ENCODE results near the gene IPO4. TPM values are rescaled to one million over a fixed set of nuclear protein-coding genes. Genes with fewer than 3 reads are reported as not detected.

Gene IPO4
- total RNA-seq, 2 experiments from 2014 or later: 98.4 to 102 TPM

DNA sequence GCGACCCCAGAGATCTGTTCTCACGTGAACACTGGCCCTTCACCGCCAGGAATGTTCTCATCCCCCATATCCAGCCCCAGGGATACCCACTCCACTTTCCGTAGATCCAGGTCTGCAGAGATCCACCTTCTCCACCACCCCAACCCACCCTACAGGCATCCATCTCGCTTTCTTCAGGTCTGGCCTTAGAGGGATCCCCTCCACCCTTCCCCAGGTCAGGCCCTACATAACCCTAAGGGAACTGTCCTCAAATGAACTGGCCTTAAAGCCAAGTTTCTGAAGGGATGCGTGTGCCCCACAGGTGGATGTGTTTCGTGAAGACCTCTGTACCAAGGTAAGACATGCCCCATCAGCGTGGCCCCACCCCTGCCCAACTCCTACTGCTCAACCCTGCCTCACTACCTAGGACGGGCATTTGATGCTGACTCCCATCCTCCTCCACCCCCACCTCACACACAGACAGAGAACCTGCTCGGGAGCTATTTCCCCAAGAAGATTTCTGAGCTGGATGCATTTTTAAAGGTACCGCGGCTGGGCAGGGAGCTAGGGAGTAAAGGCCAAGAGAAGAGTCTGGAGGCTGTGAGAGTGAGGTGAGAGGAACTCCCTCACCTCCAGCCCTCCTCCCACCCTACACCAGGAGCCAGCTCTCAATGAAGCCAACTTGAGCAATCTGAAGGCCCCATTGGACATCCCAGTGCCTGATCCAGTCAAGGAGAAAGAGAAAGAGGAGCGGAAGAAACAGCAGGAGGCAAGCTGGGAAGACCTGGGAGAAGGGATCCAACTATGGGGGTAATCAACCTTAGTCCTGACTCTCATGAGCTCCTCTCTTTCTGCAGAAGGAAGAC, 51.7 kb downstream of the IPO4 start:
- intact Hi-C loops (cut with micrococcal nuclease): no loop called here
- TF ChIP-seq, protein P1, sequence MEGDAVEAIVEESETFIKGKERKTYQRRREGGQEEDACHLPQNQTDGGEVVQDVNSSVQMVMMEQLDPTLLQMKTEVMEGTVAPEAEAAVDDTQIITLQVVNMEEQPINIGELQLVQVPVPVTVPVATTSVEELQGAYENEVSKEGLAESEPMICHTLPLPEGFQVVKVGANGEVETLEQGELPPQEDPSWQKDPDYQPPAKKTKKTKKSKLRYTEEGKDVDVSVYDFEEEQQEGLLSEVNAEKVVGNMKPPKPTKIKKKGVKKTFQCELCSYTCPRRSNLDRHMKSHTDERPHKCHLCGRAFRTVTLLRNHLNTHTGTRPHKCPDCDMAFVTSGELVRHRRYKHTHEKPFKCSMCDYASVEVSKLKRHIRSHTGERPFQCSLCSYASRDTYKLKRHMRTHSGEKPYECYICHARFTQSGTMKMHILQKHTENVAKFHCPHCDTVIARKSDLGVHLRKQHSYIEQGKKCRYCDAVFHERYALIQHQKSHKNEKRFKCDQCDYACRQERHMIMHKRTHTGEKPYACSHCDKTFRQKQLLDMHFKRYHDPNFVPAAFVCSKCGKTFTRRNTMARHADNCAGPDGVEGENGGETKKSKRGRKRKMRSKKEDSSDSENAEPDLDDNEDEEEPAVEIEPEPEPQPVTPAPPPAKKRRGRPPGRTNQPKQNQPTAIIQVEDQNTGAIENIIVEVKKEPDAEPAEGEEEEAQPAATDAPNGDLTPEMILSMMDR (IDR thresholded peaks at IDR 0.05): no peak
- DNase-seq (peak; percentile 44), ATAC-seq (no peak)
- CTCF ChIA-PET: interaction anchor here (1.1 to 5.3 kb wide), 11 partner anchors 9 to 172 kb away, joined by 3 to 29 read pairs (median 9); partner anchors contain the start of genes DCAF11, IRF9, NRL and PSME2
- peaks cover 54% of the 10 kb centered on the region for H3K4me1 Mint-ChIP-seq (ENCODE audit: low read depth)
- peak overlapping the region; percentile 97 for H3K4me3 Mint-ChIP-seq
- no peaks in the 10 kb centered on the region for H3K27me3 Mint-ChIP-seq
- POLR2A ChIA-PET: interaction anchor here (0.6 to 5.8 kb wide), 16 partner anchors 10 to 77 kb away, joined by 3 to 53 read pairs (median 5); partner anchors contain the start of genes CHMP4A, DCAF11, IPO4 and IRF9
- peaks cover 48% of the 10 kb centered on the region for H3K36me3 Mint-ChIP-seq (ENCODE audit: low read depth)
- H3K27ac Mint-ChIP-seq: peak overlapping the region; percentile 92
- H3K9me3 Mint-ChIP-seq: no peaks in the 10 kb centered on the region

DNA sequence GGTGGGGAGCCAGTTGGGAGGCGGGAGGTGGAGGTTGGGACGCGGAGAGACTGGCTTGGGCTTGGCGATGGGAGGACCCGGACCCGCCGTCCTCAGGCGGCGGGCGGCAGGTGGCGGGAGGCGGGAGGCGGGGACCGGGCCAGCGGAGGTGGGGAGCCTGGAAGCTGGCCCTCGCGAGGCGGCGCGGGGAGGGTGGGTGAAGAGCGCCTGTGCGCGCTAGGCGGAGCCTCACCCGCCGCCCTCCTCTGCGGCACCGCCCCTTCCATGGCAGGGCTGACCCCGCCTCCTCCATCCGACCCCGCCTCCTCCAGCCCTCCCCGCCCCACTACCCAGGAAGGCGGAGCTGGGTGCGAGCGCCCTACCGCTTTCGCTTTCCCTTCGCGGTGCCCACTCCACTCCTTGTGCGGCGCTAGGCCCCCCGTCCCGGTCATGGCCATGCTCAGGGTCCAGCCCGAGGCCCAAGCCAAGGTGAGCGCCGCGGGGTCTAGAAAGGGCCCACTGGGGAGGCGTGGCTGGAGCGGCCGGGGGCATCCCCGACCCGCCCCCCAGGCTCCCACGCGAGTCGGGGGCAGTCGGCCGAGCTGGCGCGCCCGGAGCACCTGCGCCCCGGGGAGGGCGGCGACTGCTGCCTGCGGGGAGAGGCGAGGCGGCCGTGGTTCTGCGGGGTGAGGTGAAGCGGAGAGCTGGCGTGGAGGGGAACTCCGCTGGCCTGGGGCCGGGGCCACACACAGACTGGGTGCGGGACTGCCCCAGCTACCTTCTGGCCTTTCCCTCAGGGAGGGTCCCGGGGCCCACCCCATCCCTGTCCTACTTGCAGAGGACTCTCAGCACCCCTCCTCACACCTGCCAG, 52.6 kb downstream of the IPO4 start, which contains the start of gene PSME1:
PSME1 (plus strand) TSS at position 361 of the 850 bp plus-strand sequence; CDS start at position 430, 69 bp downstream.
- Mint-ChIP-seq H3K4me1 (ENCODE audit: low read depth) (peaks cover 56% of the 10 kb centered on the region), H3K9me3 (no peaks in the 10 kb centered on the region), H3K4me3 (peak within 1 kb of the TSS; percentile 97), H3K27ac (peak within 1 kb of the TSS; percentile 92), H3K27me3 (no peaks in the 10 kb centered on the region), H3K36me3 (ENCODE audit: low read depth) (peaks cover 47% of the 10 kb centered on the region)
- CTCF ChIA-PET: interaction anchor here (0.6 to 5.3 kb wide), 11 partner anchors 10 to 172 kb away, joined by 3 to 29 read pairs (median 5); partner anchors contain the start of genes DCAF11, IRF9, NRL and PSME2
- intact Hi-C loops (cut with micrococcal nuclease): no loop called here
- peak; percentile 96 for DNase-seq
- POLR2A ChIA-PET: interaction anchor here (0.9 to 5.8 kb wide), 17 partner anchors 11 to 78 kb away, joined by 3 to 53 read pairs (median 6); partner anchors contain the start of genes CHMP4A, DCAF11, IPO4 and IRF9
- TF ChIP-seq, protein P1 (IDR thresholded peaks at IDR 0.05): no peak
- peak; percentile 97 for ATAC-seq

DNA sequence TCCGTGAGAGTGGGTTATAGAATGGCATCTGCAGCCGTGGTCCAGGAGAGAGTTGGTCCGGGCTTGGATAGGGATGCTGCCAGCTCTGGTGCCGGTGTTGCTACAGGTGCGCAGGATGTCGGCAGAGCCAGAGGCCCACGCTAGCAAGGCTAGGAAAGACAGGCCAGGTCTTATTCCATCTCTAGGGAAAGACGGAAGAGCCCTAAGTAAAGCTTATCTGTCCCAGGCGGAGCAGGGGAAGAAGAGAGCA, 53.1 kb downstream of the IPO4 start:
- intact Hi-C loops (cut with micrococcal nuclease): no loop called here
- CTCF ChIA-PET: interaction anchor here (0.6 to 5.3 kb wide), 9 partner anchors 11 to 173 kb away, joined by 3 to 29 read pairs (median 5); partner anchors contain the start of genes DCAF11, IRF9, NRL and PSME2
- H3K4me1 Mint-ChIP-seq (ENCODE audit: low read depth): peaks cover 58% of the 10 kb centered on the region
- peak overlapping the region; percentile 97 for H3K4me3 Mint-ChIP-seq
- peaks cover 41% of the 10 kb centered on the region for H3K36me3 Mint-ChIP-seq (ENCODE audit: low read depth)
- H3K27ac Mint-ChIP-seq: peak overlapping the region; percentile 91
- H3K27me3 Mint-ChIP-seq: no peaks in the 10 kb centered on the region
- TF ChIP-seq, protein P1 (IDR thresholded peaks at IDR 0.05): no peak
- ATAC-seq: no peak
- POLR2A ChIA-PET: interaction anchor here (0.9 to 5.8 kb wide), 14 partner anchors 11 to 77 kb away, joined by 3 to 53 read pairs (median 9); partner anchors contain the start of genes DCAF11, IPO4, IRF9 and NRL
- peak; percentile 28 for DNase-seq
- no peaks in the 10 kb centered on the region for H3K9me3 Mint-ChIP-seq

DNA sequence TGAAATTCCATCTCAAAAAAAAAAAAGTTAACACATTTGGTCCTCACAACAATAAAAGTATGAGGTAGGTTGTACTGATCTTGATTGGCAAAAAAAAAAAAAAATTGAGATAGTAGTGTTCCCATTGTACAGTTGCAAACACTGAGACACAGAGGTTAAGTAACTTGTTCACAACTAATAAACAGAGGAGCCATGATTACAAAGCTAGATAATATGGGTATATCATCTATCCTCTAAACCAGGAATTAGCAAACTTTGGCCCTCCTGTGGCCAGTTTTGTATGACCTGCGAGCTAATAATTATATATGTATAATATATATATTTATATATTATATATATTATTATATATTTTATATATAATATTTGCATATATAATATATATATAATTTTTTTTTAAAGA, 54.9 kb downstream of the IPO4 start:
- no peaks in the 10 kb centered on the region for H3K9me3 Mint-ChIP-seq
- ChIA-PET POLR2A (interaction anchor here (0.6 to 5.8 kb wide), 6 partner anchors 7 to 61 kb away, joined by 3 to 30 read pairs (median 5); partner anchors contain the start of genes DCAF11, EMC9, NRL and RNF31), CTCF (interaction anchor here (1.1 to 5.3 kb wide), 3 partner anchors 18 to 39 kb away, joined by 3 to 29 read pairs (median 21); partner anchors contain the start of genes DCAF11, IRF9 and NRL)
- no peak overlapping the region for H3K27ac Mint-ChIP-seq
- no peak for DNase-seq
- H3K4me3 Mint-ChIP-seq: peak overlapping the region; percentile 8
- ATAC-seq: no peak
- TF ChIP-seq, protein P1 (IDR thresholded peaks at IDR 0.05): no peak
- peaks cover 45% of the 10 kb centered on the region for H3K4me1 Mint-ChIP-seq (ENCODE audit: low read depth)
- peaks cover 24% of the 10 kb centered on the region for H3K36me3 Mint-ChIP-seq (ENCODE audit: low read depth)
- no peaks in the 10 kb centered on the region for H3K27me3 Mint-ChIP-seq
- intact Hi-C loops (cut with micrococcal nuclease): no loop called here

Measured in activated CD8-positive, alpha-beta T cell treated with anti-CD3 and anti-CD28 coated beads for 36 hours (primary cell).